Measurements from ENCODE around the gene RGS19.

DNA sequence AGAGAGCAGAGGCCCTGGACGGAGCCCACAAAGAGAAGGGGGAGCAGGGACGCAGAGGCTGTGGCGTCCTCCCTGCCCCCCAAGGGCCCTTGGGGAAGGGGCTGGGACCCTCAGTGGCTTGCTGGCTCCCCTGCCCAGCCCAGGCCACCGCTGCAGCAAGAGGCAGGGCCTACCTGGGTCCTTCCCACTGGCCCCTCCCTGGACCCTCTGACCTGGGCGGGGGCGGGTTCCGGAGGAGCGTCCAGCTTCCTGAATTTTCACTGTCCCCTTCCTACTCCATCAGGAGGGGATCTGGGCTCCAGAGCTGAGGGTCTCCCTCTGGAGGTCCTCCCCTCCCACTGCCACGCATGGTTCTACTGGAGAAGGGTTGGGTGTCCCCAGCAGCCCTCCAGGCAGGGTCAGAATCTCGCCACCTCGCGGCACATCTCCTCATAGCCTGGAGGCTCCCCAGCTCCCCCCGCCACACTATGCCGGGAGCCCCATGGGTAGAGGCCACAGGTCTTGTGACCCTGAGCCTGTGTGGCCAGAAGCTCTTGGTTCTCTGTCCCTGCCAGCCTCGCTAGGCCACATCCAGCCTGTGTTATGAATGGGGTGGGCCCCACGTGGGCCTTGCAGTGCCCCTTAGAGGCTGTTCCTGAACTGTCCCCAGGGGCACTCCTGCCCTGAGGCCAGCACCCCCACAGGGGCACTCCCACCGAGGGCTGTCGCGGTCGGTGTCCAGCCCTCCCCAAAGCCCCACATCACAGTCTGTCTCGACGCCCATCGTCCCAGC, 28.9 kb downstream of the RGS19 start:
- TF ChIP-seq, protein P1, sequence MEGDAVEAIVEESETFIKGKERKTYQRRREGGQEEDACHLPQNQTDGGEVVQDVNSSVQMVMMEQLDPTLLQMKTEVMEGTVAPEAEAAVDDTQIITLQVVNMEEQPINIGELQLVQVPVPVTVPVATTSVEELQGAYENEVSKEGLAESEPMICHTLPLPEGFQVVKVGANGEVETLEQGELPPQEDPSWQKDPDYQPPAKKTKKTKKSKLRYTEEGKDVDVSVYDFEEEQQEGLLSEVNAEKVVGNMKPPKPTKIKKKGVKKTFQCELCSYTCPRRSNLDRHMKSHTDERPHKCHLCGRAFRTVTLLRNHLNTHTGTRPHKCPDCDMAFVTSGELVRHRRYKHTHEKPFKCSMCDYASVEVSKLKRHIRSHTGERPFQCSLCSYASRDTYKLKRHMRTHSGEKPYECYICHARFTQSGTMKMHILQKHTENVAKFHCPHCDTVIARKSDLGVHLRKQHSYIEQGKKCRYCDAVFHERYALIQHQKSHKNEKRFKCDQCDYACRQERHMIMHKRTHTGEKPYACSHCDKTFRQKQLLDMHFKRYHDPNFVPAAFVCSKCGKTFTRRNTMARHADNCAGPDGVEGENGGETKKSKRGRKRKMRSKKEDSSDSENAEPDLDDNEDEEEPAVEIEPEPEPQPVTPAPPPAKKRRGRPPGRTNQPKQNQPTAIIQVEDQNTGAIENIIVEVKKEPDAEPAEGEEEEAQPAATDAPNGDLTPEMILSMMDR (IDR thresholded peaks at IDR 0.05) = no peak
- no peak for TF ChIP-seq POLR2A (IDR thresholded peaks at IDR 0.05)
